GM19438 (cell line): Measurements from ENCODE around the gene PRR20G.
"Not testable (repeated sequence)": the region's sequence is repeated elsewhere in the genome, so short reads cannot be mapped to it uniquely, and the experiment has no call there.

ENCODE experiments used
- ATAC-seq: cut with Tn5 transposase; IDR thresholded peaks from one replicate; pipeline ENCODE4 v1.9.1; 2021; ENCODE audit warnings: low read depth; ENCODE audit not compliant: unreplicated experiment

PRR20G gene

DNA sequence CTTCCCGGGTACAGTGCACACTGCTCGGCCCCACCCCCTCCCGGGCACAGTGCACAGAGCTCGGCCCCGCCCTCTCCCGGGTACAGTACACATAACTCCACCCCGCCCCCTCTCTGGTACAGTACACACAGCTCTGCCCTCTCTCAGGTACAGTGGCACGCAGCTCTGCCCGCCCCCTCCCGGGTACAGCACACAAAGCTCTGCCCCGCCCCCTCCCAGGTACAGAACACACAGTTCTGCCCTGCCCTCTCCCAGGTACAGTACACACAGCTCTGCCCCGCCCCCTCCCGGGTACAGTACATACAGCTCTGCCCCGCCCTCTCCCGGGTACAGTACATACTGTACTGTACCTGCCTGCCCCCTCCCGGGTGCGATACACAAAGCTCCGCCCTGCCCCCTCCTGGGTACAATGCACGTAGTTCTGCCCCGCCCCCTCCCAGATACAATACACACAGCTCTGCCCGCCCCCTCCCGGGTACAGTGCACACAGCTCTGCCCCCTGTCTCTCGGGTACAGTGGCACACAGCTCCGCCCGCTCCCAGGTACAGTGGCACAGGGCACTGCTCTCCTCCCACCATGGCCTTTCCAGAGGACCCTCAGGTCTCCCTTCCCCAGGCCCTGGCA, 16.4 kb upstream of the PRR20G start:
- ATAC-seq: no peak

DNA sequence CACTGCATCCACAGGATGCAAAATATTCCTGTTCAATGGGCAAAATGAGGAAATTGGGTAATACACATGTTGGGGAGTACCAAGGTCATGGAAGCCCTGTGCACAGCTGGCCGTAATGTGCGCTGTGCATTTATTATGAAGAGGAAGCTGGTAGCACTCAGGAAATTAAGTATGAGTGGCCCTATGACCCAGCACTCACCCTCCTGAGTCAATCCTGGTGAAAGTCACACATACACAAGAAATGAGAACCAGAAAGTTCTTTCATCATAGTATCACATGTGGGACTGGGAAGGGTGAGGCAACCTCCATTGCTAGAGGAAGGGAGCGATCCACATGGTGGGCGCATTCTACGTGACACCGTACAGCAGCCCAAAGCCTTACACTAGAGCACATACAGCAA, 11.4 kb upstream of the PRR20G start:
- no peak for ATAC-seq

DNA sequence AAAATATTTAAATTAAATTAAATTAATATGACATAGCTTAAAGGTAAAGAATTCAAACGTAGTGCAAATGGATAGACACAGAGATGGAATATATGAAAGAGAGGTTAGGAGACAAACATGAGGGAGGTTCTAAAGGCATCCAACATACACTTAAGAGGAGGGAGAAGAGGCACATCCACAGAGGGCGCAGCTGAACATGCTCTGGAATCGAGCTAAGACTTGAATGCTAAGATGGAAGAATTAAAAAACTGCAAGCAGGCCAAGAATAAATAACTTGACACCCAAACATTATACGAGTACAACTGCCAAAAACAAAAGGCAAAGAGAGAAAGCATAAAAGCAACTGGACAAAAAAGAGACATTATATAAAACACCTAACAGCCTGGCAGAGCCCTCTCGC, 9.1 kb upstream of the PRR20G start:
- ATAC-seq: no peak

DNA sequence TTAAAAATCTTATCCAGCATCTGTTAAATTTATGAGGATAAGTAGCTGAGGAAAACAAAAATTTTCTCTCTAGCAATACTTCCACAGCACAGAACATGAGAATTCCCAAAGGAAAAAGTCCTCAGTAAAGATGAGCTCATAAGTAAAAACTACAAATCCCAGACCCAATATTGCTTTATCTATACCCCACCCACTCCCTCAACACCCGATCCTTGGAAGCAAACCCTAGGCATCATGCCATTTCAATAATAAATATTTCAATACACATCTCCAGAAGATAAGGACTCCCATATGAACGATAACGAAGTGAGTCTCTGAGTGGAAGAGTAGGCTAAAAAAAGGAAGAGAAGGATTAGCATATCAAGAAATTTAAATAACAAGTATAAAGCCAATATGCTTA, 8.3 kb upstream of the PRR20G start:
- ATAC-seq: no peak

DNA sequence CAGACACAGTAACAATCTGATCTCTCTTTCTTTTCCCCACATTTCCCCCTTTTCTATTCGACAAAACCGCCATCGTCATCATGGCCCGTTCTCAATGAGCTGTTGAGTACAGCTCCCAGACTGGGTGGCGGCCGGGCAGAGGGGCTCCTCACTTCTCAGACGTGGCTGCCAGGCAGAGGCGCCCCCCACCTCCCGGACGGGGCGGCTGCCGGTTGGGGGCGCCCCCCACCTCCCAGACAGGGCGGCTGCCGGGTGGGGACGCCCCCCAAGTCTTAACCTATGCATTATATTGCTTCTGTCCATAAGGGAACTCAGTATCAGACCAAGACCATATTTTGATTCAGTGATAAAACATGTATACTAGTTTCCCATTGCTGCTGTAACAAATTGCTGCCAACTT, 5.8 kb upstream of the PRR20G start:
- ATAC-seq: not testable (repeated sequence)

DNA sequence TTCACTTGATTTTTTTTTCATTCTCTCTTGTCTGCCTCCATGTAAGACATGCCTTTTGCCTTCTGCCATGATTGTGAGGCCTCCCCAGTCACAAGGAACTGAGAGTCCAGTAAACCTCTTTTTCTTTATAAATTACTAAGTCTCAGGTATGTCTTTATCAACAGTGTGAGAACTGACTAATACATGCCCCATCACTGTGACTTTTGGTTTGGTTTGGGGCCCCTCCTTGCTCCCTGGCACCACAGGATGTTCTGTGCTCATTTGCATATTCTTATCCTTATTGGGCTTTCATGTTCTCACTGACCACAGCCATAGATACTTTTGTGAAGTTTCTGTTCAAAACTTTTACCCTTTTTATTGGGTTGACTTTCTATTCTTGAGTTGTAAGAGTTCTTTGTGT, 3.8 kb upstream of the PRR20G start:
- ATAC-seq: no peak

DNA sequence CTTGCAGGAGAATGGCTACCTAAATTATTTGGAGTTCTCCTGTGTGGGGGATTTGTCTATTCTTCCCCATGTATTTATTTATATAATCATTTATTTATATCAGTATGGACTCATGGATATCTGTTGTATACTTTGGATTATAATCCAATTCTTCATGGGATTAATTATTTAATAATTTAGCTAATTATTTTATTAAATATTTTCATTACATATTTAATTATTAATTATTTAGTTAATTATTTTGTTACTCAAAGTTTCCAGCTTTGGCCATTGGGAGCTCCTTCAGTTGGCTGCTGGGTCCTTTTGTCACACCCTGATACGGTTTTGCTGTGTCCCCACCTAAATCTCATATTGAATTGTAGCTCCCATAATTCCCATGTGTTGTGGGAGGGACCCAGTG, 3.3 kb upstream of the PRR20G start:
- ATAC-seq: no peak

DNA sequence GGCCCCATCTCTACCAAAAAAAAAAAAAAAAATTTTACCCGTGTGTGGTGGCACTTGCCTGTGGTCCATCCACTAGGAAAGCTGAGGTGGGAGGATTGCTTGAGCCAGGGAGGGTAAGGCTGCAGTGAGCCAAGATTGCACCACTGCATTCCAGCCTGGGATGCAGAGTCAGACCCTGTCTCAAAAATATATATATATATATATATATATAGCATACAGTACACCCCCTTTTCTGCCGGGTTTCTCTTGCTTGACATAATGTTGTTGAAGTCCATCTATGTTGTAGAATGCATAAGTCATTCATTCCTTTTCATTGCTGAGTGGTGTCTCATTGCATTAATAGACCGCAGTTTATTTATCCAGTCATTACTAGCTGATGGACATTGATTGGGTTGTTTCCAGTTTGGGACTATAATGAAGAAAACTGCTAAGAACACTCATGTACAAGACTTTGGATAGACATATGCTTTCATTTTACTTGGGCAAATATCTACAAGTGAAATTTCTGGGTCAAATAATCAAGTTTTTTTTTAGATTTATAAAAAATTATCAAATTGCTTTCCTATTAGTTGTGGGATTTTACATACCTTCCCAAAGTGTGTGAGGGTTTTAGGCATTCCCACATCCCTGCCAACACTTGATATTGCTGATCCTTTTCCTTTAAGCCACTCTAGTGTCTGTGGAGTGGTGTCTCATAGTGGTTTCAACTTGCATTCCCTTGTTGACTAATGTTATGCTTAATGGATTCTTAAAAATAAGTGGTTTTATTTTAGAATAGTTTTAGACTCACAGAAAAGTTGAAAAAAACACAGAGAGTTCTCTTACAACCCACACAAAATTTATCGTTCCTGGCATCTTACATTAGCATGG, 2.1 kb upstream of the PRR20G start:
- ATAC-seq: no peak

DNA sequence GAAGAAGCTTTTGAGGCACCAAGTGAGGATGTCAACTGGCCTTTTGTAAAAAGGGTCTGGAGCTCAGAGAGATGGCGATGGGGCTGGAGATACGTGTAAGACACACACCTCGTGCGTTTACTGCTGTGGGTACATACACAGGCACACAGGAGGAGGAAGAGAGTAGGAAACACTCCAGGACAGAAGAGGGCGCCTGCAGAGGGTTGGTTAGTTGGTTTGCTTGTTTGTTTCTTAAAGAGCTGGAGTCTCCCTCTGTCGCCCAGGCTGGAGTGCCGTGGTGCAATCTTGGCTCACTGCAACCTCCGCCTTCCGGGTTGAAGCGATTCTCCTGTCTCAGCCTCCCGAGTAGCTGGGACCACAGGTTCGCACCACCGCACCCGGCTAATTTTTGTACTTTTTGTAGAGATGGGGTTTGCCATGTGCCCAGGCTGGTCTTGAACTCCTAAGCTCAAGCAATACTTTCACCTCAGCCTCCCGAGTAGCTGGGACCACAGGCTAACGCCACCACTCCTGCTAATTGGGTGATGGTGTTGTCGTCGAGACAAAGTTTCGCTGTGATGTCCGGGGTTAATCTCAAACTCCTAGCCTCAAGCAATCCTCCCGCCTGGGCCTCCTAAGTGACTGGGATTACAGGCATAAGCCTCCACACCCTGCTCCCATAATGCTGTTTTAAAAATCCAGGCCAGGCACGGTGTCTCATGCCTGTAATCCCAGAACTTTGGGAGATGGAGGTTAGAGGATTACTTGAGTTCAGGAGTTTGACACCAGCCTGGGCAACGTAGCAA, 1.3 kb upstream of the PRR20G start:
- no peak for ATAC-seq

DNA sequence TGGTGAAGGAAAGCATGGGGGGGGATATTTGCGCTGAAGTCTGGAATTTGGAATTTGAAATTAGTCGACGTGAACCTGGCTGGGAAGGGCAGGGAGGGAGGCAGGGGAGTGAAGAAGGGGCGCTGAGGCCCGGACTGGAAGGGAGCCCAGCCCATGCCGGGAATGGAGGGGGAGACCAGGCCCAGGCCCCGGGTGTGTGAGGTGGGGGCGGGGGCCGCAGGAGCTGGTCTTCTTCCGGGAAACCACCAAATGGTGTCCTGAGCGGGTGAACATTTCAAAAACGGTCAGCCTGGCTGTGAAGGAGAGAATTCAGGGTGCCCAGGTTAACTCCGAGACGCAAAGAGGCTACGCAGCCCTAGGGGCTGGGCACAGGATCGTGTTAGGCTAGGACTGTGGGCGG, 497 bp upstream of the PRR20G start:
- ATAC-seq: no peak

DNA sequence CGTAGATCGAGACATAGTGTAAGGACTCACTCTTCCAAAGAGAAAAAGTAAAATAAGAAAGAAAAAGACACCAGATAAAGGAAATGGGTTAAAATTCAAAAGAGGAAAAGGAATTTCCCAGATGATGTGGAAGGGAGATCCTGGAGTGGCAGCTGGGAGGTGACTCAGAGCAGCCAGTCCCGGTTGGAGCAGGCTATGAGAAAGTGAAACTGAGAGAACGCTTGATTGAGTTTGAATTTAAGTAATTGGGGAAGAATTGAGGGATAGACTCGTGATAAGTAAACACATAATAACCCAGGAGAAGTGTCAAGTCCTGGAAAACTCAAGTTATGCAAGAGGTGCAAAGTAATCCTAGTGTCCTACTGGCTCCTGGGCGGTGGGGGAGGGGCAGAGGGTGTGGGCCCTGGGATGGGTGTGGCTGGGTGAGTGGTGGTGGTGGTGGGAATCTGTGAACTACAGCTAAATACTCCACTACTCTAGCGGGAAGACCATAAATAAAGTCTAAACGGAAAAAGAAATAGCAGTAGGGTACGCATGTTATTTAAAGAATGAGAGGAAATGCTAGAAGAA, 1.2 kb downstream of the PRR20G start:
- ATAC-seq: no peak

DNA sequence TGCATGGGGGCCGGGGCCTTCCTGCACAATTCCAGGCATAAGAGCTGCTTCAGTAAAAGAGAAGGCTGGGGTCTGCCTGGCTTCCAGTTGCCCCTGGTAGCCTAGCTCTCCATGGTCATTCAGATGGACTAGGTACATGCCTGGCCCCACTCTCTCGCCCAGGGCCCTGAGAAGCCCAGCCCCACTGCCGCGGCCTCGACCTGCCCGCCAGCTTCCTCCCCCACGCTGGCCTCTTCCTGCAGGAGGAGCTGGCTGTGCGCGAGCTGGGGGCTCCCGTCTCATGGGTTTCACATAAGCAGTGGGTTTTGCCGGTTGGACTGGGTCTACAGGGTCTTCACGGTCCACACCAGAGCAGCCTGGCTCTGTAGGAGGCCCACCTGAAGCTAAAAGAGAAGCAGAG, 3.6 kb downstream of the PRR20G start:
- ATAC-seq: no peak

DNA sequence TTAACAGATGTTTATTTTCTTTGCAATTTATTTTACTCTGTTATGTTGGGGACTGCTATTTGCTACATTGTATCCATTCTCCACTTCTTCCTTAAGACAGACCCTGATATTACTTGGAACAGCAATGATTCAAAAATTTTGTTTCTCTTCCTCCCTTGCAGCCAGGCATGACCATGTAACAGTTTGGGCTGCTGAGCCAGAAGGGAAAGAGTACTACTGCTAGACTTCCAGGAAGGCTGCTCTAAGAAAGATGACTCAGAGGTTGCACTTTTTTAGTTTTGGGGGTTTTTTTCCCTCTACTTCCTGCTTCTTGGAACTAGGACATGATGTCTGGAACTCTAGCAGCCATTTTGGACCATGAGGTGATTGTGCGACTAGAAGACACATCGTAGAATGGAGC, 10.3 kb downstream of the PRR20G start:
- ATAC-seq: no peak

DNA sequence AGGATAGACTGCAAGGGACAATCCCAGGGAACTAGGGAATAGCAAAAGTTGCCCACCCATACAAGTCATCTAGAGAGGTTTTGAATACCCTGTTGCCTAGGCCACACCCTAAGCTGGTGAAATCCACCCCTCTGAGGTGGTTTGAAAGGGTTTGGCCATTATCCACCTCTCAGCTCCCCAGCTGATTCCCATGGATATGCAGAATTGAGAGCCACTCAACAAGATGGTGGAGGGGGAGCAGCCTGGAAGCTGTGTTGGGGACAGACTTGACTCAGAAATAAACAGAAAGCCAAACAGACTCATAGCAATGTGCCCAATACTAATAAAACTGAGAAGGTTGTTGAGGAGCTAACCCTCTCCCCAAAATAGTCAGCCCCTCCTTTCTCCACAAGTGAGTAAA, 10.9 kb downstream of the PRR20G start:
- ATAC-seq: no peak

DNA sequence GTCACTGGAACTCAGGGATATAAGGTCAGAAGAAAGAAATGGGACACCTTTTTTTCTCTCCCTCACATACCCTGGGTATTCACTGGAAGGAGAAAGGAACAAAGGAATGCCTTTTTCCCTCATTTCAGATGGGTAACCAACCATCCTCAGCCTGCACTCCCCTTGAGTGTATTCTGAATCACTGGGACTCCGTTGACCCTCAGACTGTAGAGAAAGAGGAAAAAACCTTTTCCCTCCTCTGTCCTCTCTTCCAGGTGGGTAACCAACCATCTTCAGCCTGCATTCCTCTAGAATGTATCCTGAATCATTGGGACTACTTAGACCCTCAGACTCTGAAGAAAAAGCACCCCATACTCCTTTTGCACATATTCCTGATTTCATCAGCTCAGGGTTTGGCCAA, 11.4 kb downstream of the PRR20G start:
- ATAC-seq: no peak

DNA sequence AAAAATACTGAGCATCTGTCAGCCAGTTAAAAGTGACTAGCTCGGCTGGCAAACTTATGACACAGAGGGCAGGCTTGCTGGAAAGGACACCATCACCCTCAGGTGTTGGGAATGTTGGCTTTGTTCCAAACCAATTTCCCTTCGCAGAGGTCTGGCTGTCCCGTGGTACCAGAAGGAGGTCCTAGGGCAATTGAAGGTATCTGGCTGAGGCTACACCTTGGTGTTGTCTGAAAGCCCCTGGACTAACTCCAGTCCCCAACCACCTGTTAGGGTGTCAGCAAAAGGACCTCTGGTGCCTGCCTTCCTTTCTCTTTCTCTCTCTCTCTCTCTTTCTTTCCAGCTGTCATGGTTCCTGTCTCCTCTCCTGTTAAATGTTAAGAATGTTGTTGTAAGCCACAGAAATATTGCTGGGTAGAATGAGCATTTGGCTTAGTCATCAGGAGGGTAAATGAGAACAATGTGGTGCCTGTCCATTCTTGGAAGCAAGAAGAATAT, 12.5 kb downstream of the PRR20G start:
- no peak for ATAC-seq

DNA sequence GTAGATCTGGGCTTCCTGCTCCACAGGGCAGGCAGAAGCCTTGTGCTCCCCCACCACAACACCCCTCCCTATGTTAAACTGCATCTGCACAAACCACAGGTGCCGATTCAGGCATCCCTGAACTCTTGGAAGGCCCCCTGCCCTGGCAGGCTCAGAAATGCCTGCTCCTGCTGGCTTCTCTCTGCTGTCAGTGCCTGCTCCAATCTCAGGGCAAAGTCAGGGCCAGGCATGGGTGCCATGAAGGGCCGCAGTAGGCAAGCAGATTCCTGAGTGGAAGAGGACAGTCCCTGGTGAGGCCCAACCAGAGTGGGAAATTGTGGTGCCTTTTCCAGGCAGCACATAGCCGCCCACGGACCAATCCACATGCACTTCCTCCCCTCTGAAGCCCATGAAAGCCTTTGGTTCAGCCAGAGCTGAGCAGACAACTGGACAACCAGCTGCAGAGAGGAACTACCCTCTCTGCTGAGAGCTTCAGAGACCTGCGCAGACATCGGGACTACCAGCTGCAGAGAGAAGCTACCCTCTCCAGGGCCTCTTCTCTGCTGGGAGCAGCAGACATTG, 13.6 kb downstream of the PRR20G start:
- no peak for ATAC-seq

DNA sequence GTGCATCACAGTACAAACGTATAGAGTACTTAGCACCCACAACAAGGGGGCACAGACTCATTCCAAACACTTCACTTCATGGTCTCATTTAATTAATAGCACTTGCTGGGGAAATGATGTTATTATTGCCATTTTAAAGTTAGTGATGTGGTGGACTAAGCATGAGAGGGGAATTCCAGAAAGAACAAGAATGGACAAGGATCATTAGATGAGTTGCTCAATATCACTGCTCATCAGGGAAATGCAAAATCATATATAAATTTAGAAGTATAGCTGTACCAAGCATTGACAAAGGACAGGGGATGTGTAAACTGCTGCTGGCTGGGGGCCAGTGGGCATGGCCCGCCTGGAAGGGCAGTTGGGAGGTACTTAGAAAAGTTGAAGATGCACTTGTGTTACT, 14.6 kb downstream of the PRR20G start:
- ATAC-seq: no peak

DNA sequence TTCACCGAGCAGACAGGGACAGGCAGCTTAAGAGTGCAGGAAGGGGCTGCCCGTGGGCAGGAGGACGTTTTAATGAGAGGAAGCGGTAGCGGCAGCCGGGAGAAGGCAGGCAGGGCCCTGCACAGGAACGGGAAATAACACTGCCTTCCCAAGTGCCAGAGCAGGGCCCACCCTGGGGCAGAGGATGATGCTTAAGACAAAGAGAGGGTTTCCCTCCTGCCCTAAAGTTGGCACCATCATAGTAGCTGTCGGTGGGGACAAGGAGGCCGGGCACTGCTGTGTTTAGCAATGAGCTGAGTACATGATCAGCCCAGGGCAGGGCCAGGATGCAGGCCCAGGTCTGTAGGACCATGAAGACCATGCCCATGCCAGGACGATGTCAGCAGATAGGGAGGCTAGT, 21.7 kb downstream of the PRR20G start:
- ATAC-seq: no peak

DNA sequence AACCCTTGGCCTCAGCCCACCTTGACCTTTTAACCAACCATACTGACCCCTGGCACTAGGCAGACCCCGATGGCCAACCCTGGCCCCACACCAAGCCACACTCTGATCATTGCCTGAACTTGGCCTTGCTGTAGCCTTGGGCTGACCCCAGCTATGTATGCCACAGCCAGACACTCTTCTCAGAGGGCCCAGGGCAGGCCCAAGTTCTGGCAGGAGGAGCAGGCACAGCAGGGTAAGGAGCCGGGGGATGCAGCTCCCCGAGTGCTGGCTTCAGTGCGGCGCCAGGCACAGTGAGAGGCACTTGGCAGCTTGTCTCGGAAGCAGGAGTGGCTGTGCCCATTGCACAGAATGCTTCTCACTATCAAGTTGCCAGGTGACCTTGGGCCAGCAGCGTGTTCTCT, 22.3 kb downstream of the PRR20G start:
- no peak for ATAC-seq
